Measurements from ENCODE around the gene GIPC2.

GIPC2 gene

DNA sequence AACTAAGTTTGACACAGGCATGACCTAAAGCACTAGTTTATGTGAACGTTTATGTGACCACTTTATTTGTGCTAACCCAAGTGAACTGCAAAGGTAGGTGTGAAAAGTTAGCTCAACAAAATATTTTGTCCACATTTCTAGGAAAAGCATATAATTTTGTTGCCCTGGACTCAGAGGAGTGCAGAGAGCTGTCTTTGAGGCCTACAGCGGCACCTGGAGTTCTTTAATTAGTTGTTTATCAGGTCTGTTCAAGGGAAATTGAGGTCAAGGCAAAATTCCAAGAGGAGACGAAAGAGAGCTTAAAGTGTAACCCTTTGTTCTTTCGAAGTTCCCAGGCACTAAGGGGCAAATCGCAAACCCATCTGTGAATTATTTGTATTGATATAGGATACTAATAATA, 1.3 kb downstream of the GIPC2 start:
- TF ChIP-seq, protein P1, sequence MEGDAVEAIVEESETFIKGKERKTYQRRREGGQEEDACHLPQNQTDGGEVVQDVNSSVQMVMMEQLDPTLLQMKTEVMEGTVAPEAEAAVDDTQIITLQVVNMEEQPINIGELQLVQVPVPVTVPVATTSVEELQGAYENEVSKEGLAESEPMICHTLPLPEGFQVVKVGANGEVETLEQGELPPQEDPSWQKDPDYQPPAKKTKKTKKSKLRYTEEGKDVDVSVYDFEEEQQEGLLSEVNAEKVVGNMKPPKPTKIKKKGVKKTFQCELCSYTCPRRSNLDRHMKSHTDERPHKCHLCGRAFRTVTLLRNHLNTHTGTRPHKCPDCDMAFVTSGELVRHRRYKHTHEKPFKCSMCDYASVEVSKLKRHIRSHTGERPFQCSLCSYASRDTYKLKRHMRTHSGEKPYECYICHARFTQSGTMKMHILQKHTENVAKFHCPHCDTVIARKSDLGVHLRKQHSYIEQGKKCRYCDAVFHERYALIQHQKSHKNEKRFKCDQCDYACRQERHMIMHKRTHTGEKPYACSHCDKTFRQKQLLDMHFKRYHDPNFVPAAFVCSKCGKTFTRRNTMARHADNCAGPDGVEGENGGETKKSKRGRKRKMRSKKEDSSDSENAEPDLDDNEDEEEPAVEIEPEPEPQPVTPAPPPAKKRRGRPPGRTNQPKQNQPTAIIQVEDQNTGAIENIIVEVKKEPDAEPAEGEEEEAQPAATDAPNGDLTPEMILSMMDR (IDR thresholded peaks at IDR 0.05; ENCODE audit: unreplicated experiment in 3 of 3) = no peak
- Mint-ChIP-seq H3K27ac (no peak overlapping the region), H3K36me3 (ENCODE audit: low read depth) (no peaks in the 10 kb centered on the region), H3K9me3 (peaks cover 4% of the 10 kb centered on the region), H3K4me3 (peak overlapping the region; percentile 84 to 85 (median 84)), H3K27me3 (ENCODE audit: low read depth) (peaks cover 76% of the 10 kb centered on the region), H3K4me1 (peaks cover 26% of the 10 kb centered on the region)

DNA sequence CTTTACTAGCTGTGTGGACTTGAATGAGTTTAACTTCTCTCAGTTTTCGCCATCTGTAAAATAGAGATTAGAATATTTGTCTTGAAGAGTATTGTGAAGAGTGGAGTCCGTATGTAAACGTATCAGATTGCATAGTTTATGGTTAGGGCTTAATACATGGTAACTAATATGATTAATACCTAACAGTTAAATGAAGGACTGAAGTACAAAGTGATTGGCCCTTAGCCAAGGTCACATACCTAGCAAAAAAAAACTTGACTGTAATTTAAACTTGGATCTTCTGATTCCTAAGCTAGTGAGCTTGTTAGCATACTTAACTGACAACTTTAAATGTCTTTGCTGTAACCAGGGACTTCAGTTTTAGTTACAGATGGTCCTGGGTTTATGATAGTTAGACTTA, 1.9 kb downstream of the GIPC2 start:
- peaks cover 71% of the 10 kb centered on the region for H3K27me3 Mint-ChIP-seq (ENCODE audit: low read depth)
- H3K9me3 Mint-ChIP-seq = peaks cover 3% of the 10 kb centered on the region
- peak overlapping the region; percentile 64 to 69 (median 64) for H3K4me3 Mint-ChIP-seq
- TF ChIP-seq, protein P1 (IDR thresholded peaks at IDR 0.05; ENCODE audit: unreplicated experiment in 3 of 3) = no peak
- H3K36me3 Mint-ChIP-seq (ENCODE audit: low read depth) = no peaks in the 10 kb centered on the region
- peaks cover 26% of the 10 kb centered on the region for H3K4me1 Mint-ChIP-seq
- peak overlapping the region in 2 of 3 experiments; percentile 29 to 44 for H3K27ac Mint-ChIP-seq

DNA sequence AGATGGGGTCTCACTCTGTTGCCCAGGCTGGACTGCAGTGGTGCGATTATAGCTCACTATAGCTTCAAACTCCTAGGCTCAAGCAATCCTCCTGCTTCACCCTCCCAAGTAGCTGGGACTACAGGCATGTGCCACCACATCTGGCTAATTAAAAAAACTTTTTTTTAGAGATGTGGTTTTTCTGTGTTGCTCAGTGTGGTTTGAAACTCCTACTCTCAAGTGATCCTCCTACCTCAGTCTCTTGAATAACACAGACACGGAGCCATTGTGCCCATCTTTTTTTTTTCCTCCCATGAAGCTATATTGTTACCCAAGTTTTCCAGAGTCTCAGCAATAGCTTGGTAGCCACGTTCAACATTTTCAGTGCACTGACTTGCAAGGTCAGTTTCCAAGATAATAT, 2.7 kb downstream of the GIPC2 start:
- Mint-ChIP-seq H3K27ac (no peak overlapping the region), H3K4me3 (no peak overlapping the region), H3K9me3 (no peaks in the 10 kb centered on the region), H3K4me1 (peaks cover 26% of the 10 kb centered on the region), H3K36me3 (ENCODE audit: low read depth) (no peaks in the 10 kb centered on the region), H3K27me3 (ENCODE audit: low read depth) (peaks cover 63% of the 10 kb centered on the region)
- TF ChIP-seq, protein P1 (IDR thresholded peaks at IDR 0.05; ENCODE audit: unreplicated experiment in 3 of 3) = no peak

DNA sequence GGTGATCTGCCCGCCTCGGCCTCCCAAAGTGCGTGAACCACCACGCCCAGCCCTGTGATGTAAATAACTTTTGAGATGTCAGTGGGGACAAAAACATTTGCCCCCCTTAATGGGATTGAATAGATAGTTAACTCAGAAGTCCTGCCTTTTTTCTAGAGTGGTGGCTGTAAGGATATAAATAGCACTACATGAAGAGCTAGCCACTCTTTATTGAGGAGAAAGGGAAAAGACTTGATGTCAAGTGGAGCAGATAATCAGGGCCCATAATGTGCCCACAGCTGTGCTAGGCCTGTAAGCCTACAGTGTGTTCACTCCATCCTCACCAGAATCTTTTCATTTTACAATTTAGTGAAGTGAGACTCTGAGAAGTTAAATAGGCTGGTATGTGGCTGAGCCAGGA, 3.6 kb downstream of the GIPC2 start:
- Mint-ChIP-seq H3K4me1 (peaks cover 26% of the 10 kb centered on the region), H3K4me3 (no peak overlapping the region), H3K27me3 (ENCODE audit: low read depth) (peaks cover 54% of the 10 kb centered on the region), H3K36me3 (ENCODE audit: low read depth) (no peaks in the 10 kb centered on the region), H3K27ac (no peak overlapping the region), H3K9me3 (no peaks in the 10 kb centered on the region)
- TF ChIP-seq, protein P1 (IDR thresholded peaks at IDR 0.05; ENCODE audit: unreplicated experiment in 3 of 3) = no peak

DNA sequence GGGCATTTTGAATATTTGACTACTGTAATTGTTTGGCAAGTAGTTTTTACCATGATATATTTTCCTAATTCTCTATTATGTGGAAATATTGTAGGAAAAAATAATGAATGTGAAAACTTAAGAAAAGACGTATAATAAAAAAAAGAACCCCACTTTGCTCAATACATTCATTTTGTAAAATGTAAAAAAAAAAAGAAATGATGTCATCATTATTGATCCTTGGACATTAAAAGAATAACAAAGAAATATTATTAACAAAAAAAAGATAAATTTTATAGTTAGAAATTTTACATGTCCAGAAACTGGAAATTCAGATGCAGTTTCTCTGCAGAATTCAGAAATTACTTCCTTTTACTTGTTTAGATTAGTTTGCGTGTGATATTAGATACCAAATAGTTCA, 5.2 kb downstream of the GIPC2 start:
- Mint-ChIP-seq H3K9me3 (no peaks in the 10 kb centered on the region), H3K4me3 (no peak overlapping the region), H3K27me3 (ENCODE audit: low read depth) (peaks cover 39% of the 10 kb centered on the region), H3K4me1 (peaks cover 18% of the 10 kb centered on the region), H3K36me3 (ENCODE audit: low read depth) (no peaks in the 10 kb centered on the region), H3K27ac (no peak overlapping the region)
- TF ChIP-seq, protein P1 (IDR thresholded peaks at IDR 0.05; ENCODE audit: unreplicated experiment in 3 of 3) = no peak

DNA sequence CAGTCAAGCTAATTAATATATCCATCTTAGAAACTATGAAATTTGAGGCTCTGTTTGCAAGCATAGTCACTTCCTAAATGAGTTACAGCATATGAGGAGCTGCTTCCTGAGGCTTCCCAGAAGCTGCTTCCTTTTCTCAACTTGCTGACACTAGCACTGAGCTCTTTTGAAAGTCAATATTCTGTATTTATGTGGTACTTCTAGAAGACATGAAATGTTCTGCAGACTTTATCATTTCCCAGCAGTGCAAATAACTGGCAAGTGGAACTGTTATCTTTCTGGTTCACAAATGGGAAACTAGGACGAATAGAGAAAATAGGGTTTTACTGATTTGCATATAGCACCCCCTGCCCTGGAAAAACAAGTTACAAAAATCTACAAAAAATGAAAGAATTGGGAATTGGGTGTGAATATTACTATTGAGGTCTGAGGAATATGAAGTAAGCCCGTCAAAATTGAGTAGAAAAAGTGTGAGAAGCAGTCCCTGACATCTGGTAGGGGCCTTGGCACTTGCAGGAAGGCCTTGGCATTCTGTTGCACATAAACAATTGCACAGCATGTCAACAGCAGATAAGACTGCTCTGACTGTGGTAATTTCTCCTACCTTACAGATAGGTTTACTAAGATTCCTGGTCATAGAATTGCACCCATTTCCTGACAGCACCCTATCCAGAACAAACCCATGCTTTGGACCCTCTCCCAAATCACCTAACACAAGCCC, 7.1 kb downstream of the GIPC2 start:
- no peaks in the 10 kb centered on the region for H3K9me3 Mint-ChIP-seq
- peaks cover 21% of the 10 kb centered on the region for H3K27me3 Mint-ChIP-seq (ENCODE audit: low read depth)
- H3K4me3 Mint-ChIP-seq = no peak overlapping the region
- H3K4me1 Mint-ChIP-seq = peaks cover 2% of the 10 kb centered on the region
- H3K36me3 Mint-ChIP-seq (ENCODE audit: low read depth) = no peaks in the 10 kb centered on the region
- TF ChIP-seq, protein P1 (IDR thresholded peaks at IDR 0.05; ENCODE audit: unreplicated experiment in 3 of 3) = no peak
- no peak overlapping the region for H3K27ac Mint-ChIP-seq

Measured in nephron (organoid).